ENCODE measurements around the gene SETD1A. TPM values are rescaled to one million over a fixed set of nuclear protein-coding genes. Genes with fewer than 3 reads are reported as not detected.
A peak's percentile ranks its signal among the peaks of the same experiment; 100 is the strongest.

The SETD1A gene
- total and polyA plus RNA-seq, 9 of the 15 experiments (the other 6 are each of a cell fraction or from before 2014, with no cell fraction given), result 0.08 to 36.0 (median 4.2) TPM

GRCh38 chr16:30946671-30947540 is 10.6 kb upstream of the SETD1A start:
- DNase-seq (ENCODE audit: extremely low read depth in 1 of 4, low spot score in 3 of 4) (no peak), FAIRE-seq (no peak), ATAC-seq (no peak)
- H3K4me2 ChIP-seq (ENCODE audit: insufficient read depth, low read length), result no peak overlapping the region
- peaks cover 22 to 50% of the 10 kb centered on the region in 2 experiments for H3K4me1 ChIP-seq (replicated peaks in 1 of 2; ENCODE audit: control insufficient read depth in 2 of 2, insufficient read depth in 2 of 2, low read length in 2 of 2)
- peak overlapping the region in 1 of 2 experiments; percentile 22; a peak in 1 of 4 replicates for H3K9ac ChIP-seq (ENCODE audit: insufficient read depth in 1 of 2, low read depth in 2 of 2, low read length in 2 of 2)
- no peak overlapping the region for H2AFZ ChIP-seq (ENCODE audit: low read depth, low read length)
- no peaks in the 10 kb centered on the region for H3K27me3 ChIP-seq (ENCODE audit: control insufficient read depth in 2 of 2, insufficient read depth in 2 of 2, low read length in 2 of 2)
- BruUV-seq (replicated peaks), result no TSS peak
- no peak overlapping the region for H3K27ac ChIP-seq (ENCODE audit: extremely low read depth, low read depth, low read length)
- in situ Hi-C loops (cut with MboI) (no loop called here), intact Hi-C loops (cut with micrococcal nuclease) (no loop called here)
- POLR2A ChIA-PET, result interaction anchor here (0.6 to 1.2 kb wide), 3 partner anchors 127 to 233 kb away, joined by 3 to 4 read pairs (median 3); partner anchors contain the start of genes FUS, ZNF646 and ZNF668
- CTCF ChIA-PET (ENCODE audit: low intra/inter-chr PET ratio), result no interaction called here
- peaks cover 4% of the 10 kb centered on the region for H3K9me1 ChIP-seq (ENCODE audit: control insufficient read depth, insufficient read depth, low read length)
- WGBS (ENCODE audit: insufficient coverage, low coverage, missing lambda C conversion rate), result 91% methylated on average over 33 of the region's 38 CpGs
- H3K36me3 ChIP-seq (ENCODE audit: control insufficient read depth, insufficient read depth, low read length), result peaks cover 54% of the 10 kb centered on the region; the same call in 2 of the 3 replicates
- no peaks in the 10 kb centered on the region for H4K20me1 ChIP-seq (replicated peaks; ENCODE audit: control insufficient read depth, insufficient read depth, low read length)
- H3K9me3 ChIP-seq (replicated peaks; ENCODE audit: control insufficient read depth, insufficient read depth, low read depth, low read length), result no peaks in the 10 kb centered on the region
- H3K79me2 ChIP-seq (ENCODE audit: control insufficient read depth, insufficient read depth, low read length), result peaks cover 28% of the 10 kb centered on the region
- no peak overlapping the region for H3K4me3 ChIP-seq
- TF ChIP-seq THAP7 (CRISPR knock-in tag; IDR thresholded peaks at IDR 0.05), result no peak
- TF ChIP-seq ZNF57 (CRISPR knock-in tag; IDR thresholded peaks at IDR 0.05), result no peak
- TF ChIP-seq ZBTB12 (CRISPR knock-in tag; IDR thresholded peaks at IDR 0.05), result no peak
- no peak for TF ChIP-seq L3MBTL2 (IDR thresholded peaks at IDR 0.05)
- no peak for TF ChIP-seq KAT8 (IDR thresholded peaks at IDR 0.05; ENCODE audit: low read depth)
- no peak for TF ChIP-seq AFF4 (CRISPR knock-in tag; IDR thresholded peaks at IDR 0.05)
- no peak for TF ChIP-seq CTBP1 (IDR thresholded peaks at IDR 0.05; ENCODE audit: borderline replicate concordance)
- no peak for TF ChIP-seq RBM34 (IDR thresholded peaks at IDR 0.05; ENCODE audit: borderline replicate concordance, insufficient read depth, low read length)
- TF ChIP-seq HDGF (IDR thresholded peaks at IDR 0.05), result no peak
- TF ChIP-seq TOE1 (IDR thresholded peaks at IDR 0.05; ENCODE audit: borderline replicate concordance), result no peak
- TF ChIP-seq TOE1 (CRISPR knock-in tag; IDR thresholded peaks at IDR 0.05; ENCODE audit: borderline replicate concordance, low read depth), result no peak
- TF ChIP-seq THRB (CRISPR knock-in tag; conservative IDR thresholded peaks at IDR 0.05), result no peak
- TF ChIP-seq EGR1 (conservative IDR thresholded peaks at IDR 0.05), result no peak
- TF ChIP-seq ZNF24 (IDR thresholded peaks at IDR 0.05), result no peak
- TF ChIP-seq HCFC1 (IDR thresholded peaks at IDR 0.05; ENCODE audit: low read depth, low read length), result no peak
- TF ChIP-seq PHF21A (IDR thresholded peaks at IDR 0.05; ENCODE audit: borderline replicate concordance, low read depth), result no peak
